Keratinocyte (primary cell): Measurements from ENCODE around the gene LANCL3. TPM values are rescaled to one million over a fixed set of nuclear protein-coding genes. Genes with fewer than 3 reads are reported as not detected.

Experiments used
- DNase-seq: peaks from one replicate; pipeline ENCODE4 v3.0.0-alpha.2; 2011; ENCODE audit warnings: low read depth, missing footprints, low spot score
- FAIRE-seq: peaks from 2 replicates; lab custom pipeline; 2011; peaks lifted over from hg19 to GRCh38; lab: Jason Lieb, UNC
- H2AFZ ChIP-seq: 2 replicates; pipeline ENCODE4 v1.6.0; 2012; ENCODE audit warnings: low read length, control low read depth, inconsistent platforms; ENCODE audit not compliant: control insufficient read depth
- H3K27ac ChIP-seq: 2 replicates; pipeline ENCODE4 v1.5.1; 2011; ENCODE audit warnings: low read length; ENCODE audit not compliant: control insufficient read depth, insufficient read depth
- H3K27me3 ChIP-seq: 3 replicates; pipeline ENCODE4 v1.6.0; 2011; ENCODE audit warnings: low read length; ENCODE audit not compliant: control insufficient read depth, insufficient read depth; ENCODE audit errors: extremely low read depth
- H3K36me3 ChIP-seq, 2 experiments: 2 replicates in 1 of 2; 3 replicates in 1 of 2; pipeline ENCODE4 v1.5.1; 2011; ENCODE audit warnings: low read length in 2 of 2, mild to moderate bottlenecking in 1 of 2; ENCODE audit not compliant: control insufficient read depth in 2 of 2, insufficient read depth in 2 of 2; ENCODE audit errors: extremely low read depth in 1 of 2
- H3K4me1 ChIP-seq: 3 replicates; pipeline ENCODE4 v1.5.1; 2011; ENCODE audit warnings: low read length; ENCODE audit not compliant: control insufficient read depth, insufficient read depth; ENCODE audit errors: extremely low read depth
- H3K4me2 ChIP-seq: 3 replicates; pipeline ENCODE4 v1.6.0; 2011; ENCODE audit warnings: low read depth, low read length; ENCODE audit not compliant: control insufficient read depth, insufficient read depth; ENCODE audit errors: extremely low read depth
- H3K4me3 ChIP-seq, 3 experiments: fragments of 200-600 bp in 1 of 3; sonication (generic) in 1 of 3; 2 replicates in 2 of 3; 3 replicates in 1 of 3; pipeline ENCODE4 v1.5.1; 2011 to 2016; ENCODE audit warnings: low read length in 3 of 3, mild to moderate bottlenecking in 3 of 3, control low read depth in 2 of 3, inconsistent platforms in 1 of 3, low read depth in 1 of 3, mixed read lengths in 1 of 3, mixed run types in 1 of 3, moderate library complexity in 1 of 3; ENCODE audit not compliant: control insufficient read depth in 2 of 3, insufficient read depth in 2 of 3; ENCODE audit errors: extremely low read depth in 1 of 3
- H3K79me2 ChIP-seq: 2 replicates; pipeline ENCODE4 v1.6.0; 2012; ENCODE audit warnings: low read length; ENCODE audit not compliant: control insufficient read depth, insufficient read depth
- H3K9ac ChIP-seq: 3 replicates; pipeline ENCODE4 v1.6.0; 2011; ENCODE audit warnings: low read length; ENCODE audit not compliant: control insufficient read depth, insufficient read depth; ENCODE audit errors: extremely low read depth
- H3K9me1 ChIP-seq: 3 replicates; pipeline ENCODE4 v1.6.0; 2011; ENCODE audit warnings: low read length; ENCODE audit not compliant: control insufficient read depth, insufficient read depth; ENCODE audit errors: extremely low read depth
- H3K9me3 ChIP-seq: 2 replicates; pipeline ENCODE4 v1.5.1; 2012; ENCODE audit warnings: low read depth, low read length; ENCODE audit not compliant: control insufficient read depth
- H4K20me1 ChIP-seq: 3 replicates; pipeline ENCODE4 v1.6.0; 2011; ENCODE audit warnings: low read length; ENCODE audit not compliant: control insufficient read depth, insufficient read depth; ENCODE audit errors: extremely low read depth
- CTCF ChIP-seq, 3 experiments: IDR thresholded peaks in 1 of 3; conservative IDR thresholded peaks in 1 of 3; optimal IDR thresholded peaks in 1 of 3; 2 replicates in 2 of 3; 3 replicates in 1 of 3; pipeline versions ENCODE3 to v1.5.1; 2011; ENCODE audit warnings: low read length in 3 of 3, mild to moderate bottlenecking in 3 of 3, moderate library complexity in 2 of 3, control low read depth in 1 of 3, inconsistent platforms in 1 of 3; ENCODE audit not compliant: insufficient read depth in 2 of 3; ENCODE audit errors: extremely low read depth in 1 of 3
- EZH2 ChIP-seq: IDR thresholded peaks from one replicate; pipeline ENCODE4 v1.6.1; 2012; ENCODE audit warnings: inconsistent platforms, mild to moderate bottlenecking, low read length, moderate library complexity
- dilution Hi-C: fragments of 300-500 bp; cut with MboI; formaldehyde crosslinking; loops from one replicate; pipeline ENCODE4 v1.7.0; 2020; ENCODE audit warnings: low sequenced_read_pairs; ENCODE audit not compliant: extremely low pct_ligation_motif_present
- polyA plus RNA-seq, 5 experiments: library from polyadenylated mRNA; depleted of rRNA in 3 of 5; stranded (reverse) in 3 of 5; stranded (forward) in 1 of 5; unstranded in 1 of 5; fragments of >200 nt; gene quantifications; 1 replicate in 1 of 5; 2 replicates in 3 of 5; 3 replicates in 1 of 5; pipeline versions ENCODE4 v1.2.1 to v1.2.3, GENCODE V29; 2011 to 2012; ENCODE audit warnings: missing spikeins in 2 of 5, low read depth in 1 of 5, low replicate concordance in 1 of 5

The LANCL3 gene
- polyA plus RNA-seq, 1 donor (not counting 4 experiments of a cell fraction or from before 2014, with no cell fraction given) = 0.97 TPM

- H3K27ac ChIP-seq = no peak overlapping the region
- dilution Hi-C loops = no loop called here
- H3K4me3 ChIP-seq = no peak overlapping the region
- no peaks in the 10 kb centered on the region for H3K27me3 ChIP-seq
- FAIRE-seq = no peak
- H3K79me2 ChIP-seq = no peaks in the 10 kb centered on the region
- H3K9ac ChIP-seq = no peak overlapping the region
- H3K9me1 ChIP-seq = no peaks in the 10 kb centered on the region
- no peaks in the 10 kb centered on the region for H3K36me3 ChIP-seq
- H3K4me2 ChIP-seq = no peak overlapping the region
- TF ChIP-seq CTCF (optimal IDR thresholded peaks at IDR 0.05 in 1 of 3, IDR thresholded peaks at IDR 0.05 in 1 of 3, conservative IDR thresholded peaks at IDR 0.05 in 1 of 3; ENCODE audit: extremely low read depth in 1 of 3, insufficient read depth in 2 of 3, low read length in 3 of 3) = no peak
- no peak for DNase-seq
- no peaks in the 10 kb centered on the region for H3K9me3 ChIP-seq
- H2AFZ ChIP-seq = no peak overlapping the region
- H4K20me1 ChIP-seq = no peaks in the 10 kb centered on the region
- no peaks in the 10 kb centered on the region for H3K4me1 ChIP-seq
Observed at GRCh38 chrX:37684973-37685372, 113.5 kb downstream of the LANCL3 start.

GRCh38 chrX:37685381-37686359 lies 114.2 kb downstream of the LANCL3 start, which contains the start of gene XK:
TSS of gene XK (plus strand) at chrX:37685791. CDS start at chrX:37685962, 171 bp downstream.
- peak within 1 kb of the TSS; percentile 64 for H3K4me2 ChIP-seq
- H3K9ac ChIP-seq = peak within 1 kb of the TSS; percentile 22
- TF ChIP-seq CTCF (optimal IDR thresholded peaks at IDR 0.05 in 1 of 3, IDR thresholded peaks at IDR 0.05 in 1 of 3, conservative IDR thresholded peaks at IDR 0.05 in 1 of 3; ENCODE audit: extremely low read depth in 1 of 3, insufficient read depth in 2 of 3, low read length in 3 of 3) (no peak), EZH2 (no peak)
- H3K27me3 ChIP-seq = no peaks in the 10 kb centered on the region
- H3K4me1 ChIP-seq = no peaks in the 10 kb centered on the region
- no peaks in the 10 kb centered on the region for H4K20me1 ChIP-seq
- no peak for DNase-seq
- H3K4me3 ChIP-seq = peak within 1 kb of the TSS; percentile 22 to 43 (median 42)
- no peaks in the 10 kb centered on the region for H3K79me2 ChIP-seq
- H3K9me3 ChIP-seq = no peaks in the 10 kb centered on the region
- no peak within 1 kb of the TSS for H3K27ac ChIP-seq
- H3K36me3 ChIP-seq = no peaks in the 10 kb centered on the region
- dilution Hi-C loops = no loop called here
- H2AFZ ChIP-seq = peak within 1 kb of the TSS; percentile 69
- FAIRE-seq = no peak
- no peaks in the 10 kb centered on the region for H3K9me1 ChIP-seq
